Adrenal gland (tissue), 12 donors: ENCODE results near the gene ASAP2. TPM values are rescaled to one million over a fixed set of nuclear protein-coding genes. Genes with fewer than 3 reads are reported as not detected.
A peak's percentile ranks its signal among the peaks of the same experiment; 100 is the strongest.

ENCODE experiments used
- DNase-seq, 7 donors: peaks; one replicate each; pipeline ENCODE4 v3.0.0-alpha.2; 2019 to 2020
- H3K27ac ChIP-seq, 5 donors: fragments of 200-600 bp; sonication (generic) in 4 of 5; 1 replicate in 3 of 5; 2 replicates in 2 of 5; pipeline versions ENCODE4 v1.5.1 to v1.8.0; 2016 to 2020; ENCODE audit warnings: mild to moderate bottlenecking in 1 of 5
- H3K27me3 ChIP-seq: fragments of 200-600 bp; 2 replicates; pipeline ENCODE4 v1.8.0; 2021
- H3K36me3 ChIP-seq, 2 donors: fragments of 200-600 bp; replicated peaks in 1 of 2; 1 replicate in 1 of 2; 2 replicates in 1 of 2; pipeline versions ENCODE4 v1.5.1 to v1.8.0; 2018 to 2022
- H3K4me1 ChIP-seq, 2 donors: fragments of 200-600 bp; replicated peaks in 1 of 2; 1 replicate in 1 of 2; 2 replicates in 1 of 2; pipeline versions ENCODE4 v1.5.1 to v1.8.0; 2018 to 2021
- H3K4me3 ChIP-seq, 4 donors: fragments of 200-600 bp; sonication (generic) in 3 of 4; one replicate each; pipeline ENCODE4 v1.5.1; 2016 to 2018
- H3K9me3 ChIP-seq, 3 donors: fragments of 200-600 bp; sonication (generic) in 1 of 3; replicated peaks in 1 of 3; 1 replicate in 2 of 3; 2 replicates in 1 of 3; pipeline versions ENCODE4 v1.5.1 to v1.8.0; 2016 to 2021
- POLR2A ChIP-seq, 2 donors: fragments of 450-650 bp; IDR thresholded peaks; one replicate each; pipeline ENCODE4 v1.6.1; 2017; ENCODE audit warnings: antibody characterized with exemption in 2 of 2, mild to moderate bottlenecking in 2 of 2, moderate library complexity in 1 of 2
- WGBS, 4 donors: extraction: QIAGEN DNeasy Blood & Tissue Kit in 2 of 4; methylation state at CpG; one replicate each; pipeline versions ENCODE4 v1.1.5 to v1.1.7; 2013 to 2017; 5-methylcytosine and 5-hydroxymethylcytosine counted together
- intact Hi-C, 2 donors: fragments of 100-400 bp; cut with DNase I; formaldehyde crosslinking; loops; one replicate each; pipeline versions ENCODE4 v1.14.1 to v1.15.0; 2022 to 2023
- polyA plus RNA-seq, 3 donors: library from polyadenylated mRNA; stranded (reverse); fragments of 200-250 nt in 2 of 3; fragments of 350-450 nt in 1 of 3; fragmentation: Illumina TruSeq in 1 of 3; extraction: RNeasy Lipid Tissue Mini Kit (QIAGEN cat#74804) in 1 of 3; gene quantifications; one replicate each; pipeline ENCODE4 v1.2.3, GENCODE V29; 2013 to 2014
- total RNA-seq, 9 donors: library from RNA; depleted of rRNA in 4 of 9; stranded (reverse); fragments of >200 nt in 4 of 9; fragments of 120-200 nt in 1 of 9; fragmentation: NEBNext Ultra II Directional in 1 of 9; extraction: Animal tissue kit (Norgen Biotek cat#: 25700) in 1 of 9; gene quantifications; one replicate each; pipeline versions ENCODE4 v1.1.0 to v1.2.4, GENCODE V29; 2013 to 2023
- TF ChIP-seq, protein P1 (sequence below), 6 experiments: fragments of 450-650 bp in 4 of 6; fragments of 200-600 bp in 2 of 6; sonication (generic) in 1 of 6; IDR thresholded peaks; 1 replicate in 5 of 6; 2 replicates in 1 of 6; pipeline versions ENCODE4 v1.5.1 to v1.8.0; 2016 to 2021; ENCODE audit warnings: antibody characterized with exemption in 6 of 6, mild to moderate bottlenecking in 2 of 6, moderate library complexity in 1 of 6
- donor health status: healthy with polysubstance abuse.
- donor health status: Bipolar disorder and iron deficiency.
- donor health status: DM: yes; HTN: yes; CAD: no.
- donor health status: DM: no; HTN: no; CAD: no.
- donor health status: DM: no; HTN: no; CAD: no.
- donor health status: DM: yes; HTN: yes; CAD: no.

Gene ASAP2
- total and polyA plus RNA-seq, 12 donors = 5.4 to 12.9 (median 7.7) TPM

DNA sequence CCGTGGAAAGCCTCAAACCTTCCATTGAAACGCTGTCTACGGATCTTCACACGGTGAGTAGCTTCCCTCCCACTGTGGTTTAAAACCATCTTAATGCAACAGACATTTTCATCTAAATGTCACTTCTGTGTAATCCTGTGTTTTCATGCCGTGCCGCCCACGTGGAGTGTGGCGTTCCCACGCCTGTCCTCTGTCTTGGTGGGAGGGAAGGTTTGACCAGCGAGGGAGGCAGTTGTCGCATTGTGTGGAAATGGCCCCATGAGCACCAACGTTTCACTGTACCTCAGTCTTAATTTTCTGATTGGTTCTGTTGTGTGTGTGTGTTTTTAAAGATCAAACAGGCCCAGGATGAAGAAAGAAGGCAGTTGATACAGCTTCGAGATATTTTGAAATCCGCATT is 128.1 kb downstream of the ASAP2 start:
- Histone ChIP-seq H3K4me1 (no peaks in the 10 kb centered on the region), H3K27ac (no peak overlapping the region), H3K36me3 (no peaks in the 10 kb centered on the region), H3K9me3 (no peaks in the 10 kb centered on the region), H3K27me3 (no peaks in the 10 kb centered on the region), H3K4me3 (no peak overlapping the region)
- intact Hi-C loops = loop anchor here (5.0 to 10.0 kb wide), 2 partner anchors 130 to 192 kb away; partner anchors contain the start of gene ASAP2 (in 2 of the 2)
- DNase-seq = no peak
- WGBS, 4 donors = 90 to 93% (median 91%) methylated on average over 14 of the region's 14 CpGs
- TF ChIP-seq POLR2A (IDR thresholded peaks at IDR 0.05) = no peak
- TF ChIP-seq, protein P1, sequence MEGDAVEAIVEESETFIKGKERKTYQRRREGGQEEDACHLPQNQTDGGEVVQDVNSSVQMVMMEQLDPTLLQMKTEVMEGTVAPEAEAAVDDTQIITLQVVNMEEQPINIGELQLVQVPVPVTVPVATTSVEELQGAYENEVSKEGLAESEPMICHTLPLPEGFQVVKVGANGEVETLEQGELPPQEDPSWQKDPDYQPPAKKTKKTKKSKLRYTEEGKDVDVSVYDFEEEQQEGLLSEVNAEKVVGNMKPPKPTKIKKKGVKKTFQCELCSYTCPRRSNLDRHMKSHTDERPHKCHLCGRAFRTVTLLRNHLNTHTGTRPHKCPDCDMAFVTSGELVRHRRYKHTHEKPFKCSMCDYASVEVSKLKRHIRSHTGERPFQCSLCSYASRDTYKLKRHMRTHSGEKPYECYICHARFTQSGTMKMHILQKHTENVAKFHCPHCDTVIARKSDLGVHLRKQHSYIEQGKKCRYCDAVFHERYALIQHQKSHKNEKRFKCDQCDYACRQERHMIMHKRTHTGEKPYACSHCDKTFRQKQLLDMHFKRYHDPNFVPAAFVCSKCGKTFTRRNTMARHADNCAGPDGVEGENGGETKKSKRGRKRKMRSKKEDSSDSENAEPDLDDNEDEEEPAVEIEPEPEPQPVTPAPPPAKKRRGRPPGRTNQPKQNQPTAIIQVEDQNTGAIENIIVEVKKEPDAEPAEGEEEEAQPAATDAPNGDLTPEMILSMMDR (IDR thresholded peaks at IDR 0.05) = no peak

DNA sequence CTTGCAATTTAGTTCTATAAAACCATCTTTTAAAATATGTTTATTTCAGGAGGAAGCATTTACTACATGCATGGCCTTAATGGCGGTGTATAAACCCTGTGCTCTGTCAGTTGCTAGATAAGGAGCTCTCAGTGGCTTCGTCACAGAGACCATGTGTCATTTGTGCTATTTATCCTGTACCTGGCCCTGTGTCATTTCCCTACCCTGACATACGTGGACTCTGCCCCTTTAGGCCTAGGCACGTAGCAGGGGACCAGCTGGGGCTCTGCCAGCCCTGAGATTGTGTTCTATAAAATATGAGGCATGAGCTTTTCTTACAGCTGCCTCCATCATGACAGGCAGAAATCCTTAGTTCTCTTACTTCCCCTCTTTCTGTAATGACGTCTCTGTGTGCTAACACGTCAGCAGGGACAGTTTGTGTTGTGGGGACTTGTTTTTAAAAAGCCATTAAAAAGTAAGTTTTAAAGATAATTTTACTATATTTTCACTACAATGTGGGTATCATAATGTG is 128.8 kb downstream of the ASAP2 start:
- DNase-seq = no peak
- Histone ChIP-seq H3K27ac (no peak overlapping the region), H3K27me3 (no peaks in the 10 kb centered on the region), H3K4me3 (no peak overlapping the region), H3K36me3 (no peaks in the 10 kb centered on the region), H3K4me1 (no peaks in the 10 kb centered on the region), H3K9me3 (no peaks in the 10 kb centered on the region)
- intact Hi-C loops = loop anchor here (10.0 kb wide), 1 partner anchor 131 kb away; the partner anchor contains the start of gene ASAP2 (in 2 of the 2)
- WGBS, 4 donors = 88 to 89% (median 88%) methylated on average over 6 of the region's 6 CpGs
- TF ChIP-seq, protein P1 (IDR thresholded peaks at IDR 0.05) = no peak
- TF ChIP-seq POLR2A (IDR thresholded peaks at IDR 0.05) = no peak

GRCh38 chr2:9336241-9336575 is 129.6 kb downstream of the ASAP2 start:
- H3K9me3 ChIP-seq = no peaks in the 10 kb centered on the region
- intact Hi-C loops = loop anchor here (10.0 kb wide), 1 partner anchor 131 kb away; the partner anchor contains the start of gene ASAP2 (in 2 of the 2)
- TF ChIP-seq POLR2A (IDR thresholded peaks at IDR 0.05) = no peak
- TF ChIP-seq, protein P1 (IDR thresholded peaks at IDR 0.05) = no peak
- H3K4me3 ChIP-seq = no peak overlapping the region
- H3K36me3 ChIP-seq = no peaks in the 10 kb centered on the region
- H3K4me1 ChIP-seq = no peaks in the 10 kb centered on the region
- no peak overlapping the region for H3K27ac ChIP-seq
- H3K27me3 ChIP-seq = no peaks in the 10 kb centered on the region
- WGBS, 4 donors = 72 to 81% (median 74%) methylated on average over 2 of the region's 2 CpGs
- DNase-seq = no peak

- Histone ChIP-seq H3K27me3 (no peaks in the 10 kb centered on the region), H3K4me3 (no peak overlapping the region), H3K27ac (no peak overlapping the region), H3K4me1 (no peaks in the 10 kb centered on the region), H3K36me3 (no peaks in the 10 kb centered on the region), H3K9me3 (no peaks in the 10 kb centered on the region)
- DNase-seq = peak; percentile 27 to 60 (median 40)
- intact Hi-C loops = loop anchor here (10.0 kb wide), 1 partner anchor 132 kb away; the partner anchor contains the start of gene ASAP2 (in 2 of the 2)
- WGBS, 4 donors = 79 to 84% (median 83%) methylated on average over 14 of the region's 14 CpGs
- TF ChIP-seq, protein P1 (IDR thresholded peaks at IDR 0.05) = no peak
- no peak for TF ChIP-seq POLR2A (IDR thresholded peaks at IDR 0.05)
Measured at GRCh38 chr2:9336576-9337314, 130.1 kb downstream of the ASAP2 start.
